Activated naive CD8-positive, alpha-beta T cell treated with anti-CD3 and anti-CD28 coated beads, Interleukin-2, amount 50 U/mL, for 16 hours (primary cell): Measurements from ENCODE around the gene KCNH2.

ENCODE experiments used
- DNase-seq: peaks from one replicate; pipeline ENCODE4 v3.0.0-alpha.2; 2020; ENCODE audit warnings: low read depth, low spot score

The KCNH2 gene

GRCh38 chr7:150947761-150948651 lies 30.1 kb downstream of the KCNH2 start:
- no peak for DNase-seq

DNA sequence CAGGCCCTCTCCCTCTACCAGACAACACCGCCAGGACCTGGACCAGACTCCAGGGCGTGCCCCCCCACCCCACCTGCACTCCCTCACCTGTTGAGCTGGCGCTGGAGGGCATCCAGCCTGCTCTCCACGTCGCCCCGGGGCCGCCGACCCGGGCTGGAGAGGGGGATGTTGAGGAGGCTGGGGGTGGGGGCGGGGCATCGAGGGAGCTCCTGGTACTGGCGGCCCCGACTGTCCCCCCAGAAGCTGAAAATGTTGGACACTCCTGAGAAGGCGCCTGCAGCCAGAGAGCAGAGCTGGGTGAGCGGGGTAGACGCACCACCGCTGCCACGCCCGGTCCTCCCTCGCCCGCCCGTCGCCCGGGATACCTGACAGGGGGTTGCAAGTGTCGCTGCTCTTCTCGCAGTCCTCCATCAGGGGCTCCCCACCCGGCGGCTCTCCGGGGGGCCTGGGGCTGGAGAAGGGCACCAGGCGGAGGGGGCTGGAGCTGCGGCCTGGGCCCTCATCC lies 30.8 kb downstream of the KCNH2 start:
- no peak for DNase-seq

DNA sequence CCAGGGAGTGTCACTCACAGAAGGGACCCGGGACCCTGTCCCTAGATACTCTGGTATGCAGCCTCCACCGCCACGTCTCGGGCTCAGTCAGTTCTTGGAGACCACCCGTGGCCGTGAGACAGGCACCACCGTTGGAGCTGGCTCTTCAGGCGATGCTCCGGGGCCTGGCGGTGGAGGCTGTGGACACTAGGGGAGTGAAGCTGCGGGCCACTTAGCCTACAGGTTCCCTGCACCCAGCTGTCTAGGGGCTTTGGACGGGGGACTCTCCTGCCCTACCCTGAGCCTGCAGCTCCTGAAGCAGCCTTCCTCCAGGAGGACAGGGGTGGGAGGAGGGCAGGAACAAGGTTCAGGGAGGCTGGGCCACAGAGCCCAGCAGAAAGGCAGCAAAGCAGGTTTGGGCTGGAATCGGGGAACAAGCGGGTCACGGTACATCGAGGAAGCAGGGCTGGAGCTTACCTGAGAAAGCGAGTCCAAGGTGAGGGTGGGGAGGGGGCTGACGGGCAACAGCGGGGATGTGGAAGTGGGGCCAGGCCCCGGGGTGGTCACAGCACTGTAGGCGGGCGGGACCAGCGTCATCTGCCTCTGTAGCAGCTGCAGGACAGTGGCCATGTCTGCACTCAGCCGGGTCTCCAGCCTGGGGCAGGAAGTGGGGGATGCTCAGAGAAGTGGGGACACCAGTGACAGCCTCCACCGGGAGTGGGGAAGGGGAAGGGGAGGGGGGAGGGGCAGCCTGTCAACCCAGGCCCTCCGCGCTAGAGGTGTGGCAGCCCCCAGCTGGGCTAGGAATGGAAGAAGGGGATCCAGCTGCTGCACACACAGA lies 31.5 kb downstream of the KCNH2 start:
- DNase-seq: no peak

DNA sequence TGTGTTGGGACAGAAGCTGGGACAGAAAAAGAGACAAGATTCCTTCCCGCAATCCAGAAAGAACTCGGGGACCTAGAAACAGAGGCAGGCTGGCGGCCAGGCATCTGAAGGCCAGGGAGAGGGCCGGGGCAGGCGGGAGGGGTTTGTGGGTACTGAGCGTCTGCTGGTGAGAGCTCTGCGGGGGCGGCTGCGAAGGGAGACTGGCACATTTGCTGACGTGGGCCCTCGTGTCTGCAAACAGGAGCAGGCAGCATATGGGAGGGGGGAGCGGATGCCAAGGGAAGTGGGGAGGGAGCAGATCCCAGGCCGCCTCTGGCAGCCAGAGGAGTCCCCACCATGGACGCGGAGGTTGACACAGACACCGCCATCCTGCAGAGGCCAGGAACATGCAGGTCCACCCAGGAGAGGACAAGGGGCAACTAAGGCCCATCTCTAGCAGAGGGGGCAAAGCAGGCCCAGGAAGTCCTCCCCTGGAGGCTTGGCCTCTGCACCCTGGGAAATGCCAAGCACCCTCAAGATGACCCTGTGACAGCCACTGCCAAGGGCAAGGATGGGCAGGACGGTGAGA lies 32.2 kb downstream of the KCNH2 start:
- no peak for DNase-seq

DNA sequence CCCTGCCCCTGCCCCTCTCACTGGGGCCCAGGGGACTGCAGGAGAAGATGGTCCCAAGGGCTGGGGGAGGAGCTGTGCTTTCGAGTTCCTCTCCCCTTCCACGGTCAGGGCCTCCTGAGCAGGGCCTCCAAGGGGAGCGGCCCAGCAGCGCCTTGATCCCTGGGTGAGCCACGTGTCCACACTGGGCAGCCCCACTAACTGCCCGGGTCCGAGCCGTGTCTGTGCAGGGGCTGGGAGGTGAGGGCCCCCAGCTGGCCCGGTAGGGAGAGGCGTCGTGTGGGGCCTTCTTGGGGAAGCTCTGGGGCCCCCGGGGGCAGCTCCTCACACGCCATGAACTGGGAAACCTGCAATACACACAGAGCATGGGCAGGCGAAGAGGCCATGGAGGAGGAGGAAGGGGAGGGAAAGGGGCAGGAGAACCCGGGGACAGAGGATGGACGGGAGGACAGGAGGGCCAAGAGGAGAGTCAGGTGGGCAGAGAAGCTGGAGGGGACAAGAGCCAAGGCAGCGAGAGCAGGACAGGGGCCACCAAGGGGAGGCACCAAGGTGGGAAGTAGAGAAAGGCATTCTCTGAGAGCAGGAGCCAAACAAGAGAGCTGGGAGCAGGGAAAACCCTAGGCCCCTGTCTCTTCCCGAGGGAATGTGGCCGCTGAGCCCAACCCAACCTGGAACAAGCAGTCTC lies 32.8 kb downstream of the KCNH2 start:
- DNase-seq: no peak

DNA sequence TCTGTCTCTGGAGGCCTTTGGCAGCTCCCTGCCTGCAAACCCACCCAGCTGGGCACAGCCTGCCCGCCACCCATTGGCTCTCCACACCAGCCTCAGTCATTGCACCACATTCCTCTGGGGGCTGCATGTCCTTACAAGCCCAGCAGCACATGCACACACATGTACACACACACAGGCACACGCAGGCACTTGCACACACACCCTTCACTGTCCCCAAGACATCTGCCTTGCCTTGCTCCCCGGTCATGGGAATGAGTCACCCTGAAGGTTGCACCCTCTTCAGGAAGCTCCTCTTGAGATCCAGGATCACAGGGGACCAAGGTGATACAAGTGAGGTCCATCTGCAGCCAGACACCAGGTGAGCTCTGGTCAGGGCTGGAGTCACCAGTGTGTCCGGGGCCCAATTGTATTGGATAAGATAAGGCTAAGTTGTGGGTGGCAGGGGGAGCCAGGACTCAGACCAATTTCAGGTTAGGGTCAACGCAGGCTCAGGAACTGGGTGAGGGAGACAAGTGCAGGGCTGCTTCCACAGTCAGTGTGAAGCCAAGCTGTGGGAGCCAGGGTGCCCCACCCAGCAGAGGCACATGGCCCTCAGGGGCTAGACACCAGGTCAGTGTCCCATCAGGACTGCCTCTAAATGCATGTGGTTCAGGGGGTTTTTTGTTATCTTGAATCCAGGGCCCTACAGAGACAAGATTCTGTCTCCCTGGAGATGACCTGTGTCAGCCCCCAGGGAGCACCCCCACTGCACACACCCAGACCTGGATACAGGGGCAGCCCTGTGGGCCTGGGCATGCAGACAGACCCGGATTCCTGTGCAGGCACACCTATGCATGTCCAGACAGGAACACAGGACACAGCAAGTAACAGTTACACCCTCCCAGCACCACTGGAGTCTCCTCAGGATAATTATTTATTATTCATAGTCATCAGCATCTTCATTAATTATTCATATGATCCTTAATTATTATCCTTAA lies 33.8 kb downstream of the KCNH2 start:
- DNase-seq: no peak

DNA sequence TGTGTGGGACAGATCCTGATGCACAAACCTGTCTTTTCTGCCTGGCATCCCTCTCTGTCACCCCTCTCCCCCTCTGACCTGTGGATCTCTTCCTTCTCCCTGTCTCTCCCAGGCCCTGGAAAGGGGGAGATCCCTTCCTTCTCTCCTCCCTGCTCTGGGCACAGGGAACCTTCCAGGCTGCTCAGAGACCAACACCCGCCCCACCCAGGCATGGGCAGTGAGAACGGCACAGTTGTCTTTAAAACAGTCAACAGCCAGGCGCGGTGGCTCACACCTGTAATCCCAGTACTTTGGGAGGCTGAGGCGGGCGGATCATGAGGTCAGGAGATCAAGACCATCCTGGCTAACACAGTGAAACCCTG lies 34.7 kb downstream of the KCNH2 start:
- DNase-seq: no peak

- no peak for DNase-seq
Measured at GRCh38 chr7:150942591-150943452, 35.3 kb downstream of the KCNH2 start.

DNA sequence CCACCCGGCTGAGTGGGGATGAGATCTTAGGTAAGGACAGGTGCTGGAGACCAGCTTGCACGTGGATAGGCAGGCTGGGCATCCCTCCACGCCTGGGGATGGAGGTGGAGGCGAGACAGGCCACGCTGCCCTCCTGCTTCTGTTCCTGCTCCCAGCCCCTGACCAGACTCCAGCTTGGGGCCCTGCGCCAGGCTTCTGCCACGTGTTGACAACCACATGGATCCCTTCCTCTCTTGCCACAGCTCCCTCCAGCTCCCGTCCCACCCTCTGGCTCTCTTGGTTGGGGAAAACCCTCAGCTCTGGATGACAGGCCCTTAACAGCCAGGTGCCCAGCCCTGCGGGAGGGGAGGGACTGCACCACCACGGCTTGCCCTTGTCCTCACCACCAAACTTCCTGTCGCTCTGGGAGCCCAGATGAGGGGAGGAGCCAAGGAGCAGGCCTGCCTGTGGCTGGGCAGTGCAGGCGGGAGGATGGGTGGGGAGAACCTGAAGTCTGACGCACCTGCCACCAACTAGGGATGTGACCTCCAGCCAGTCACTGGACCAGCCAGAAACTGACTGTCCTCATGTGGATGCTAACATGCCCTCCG lies 36.0 kb downstream of the KCNH2 start:
- DNase-seq: no peak

DNA sequence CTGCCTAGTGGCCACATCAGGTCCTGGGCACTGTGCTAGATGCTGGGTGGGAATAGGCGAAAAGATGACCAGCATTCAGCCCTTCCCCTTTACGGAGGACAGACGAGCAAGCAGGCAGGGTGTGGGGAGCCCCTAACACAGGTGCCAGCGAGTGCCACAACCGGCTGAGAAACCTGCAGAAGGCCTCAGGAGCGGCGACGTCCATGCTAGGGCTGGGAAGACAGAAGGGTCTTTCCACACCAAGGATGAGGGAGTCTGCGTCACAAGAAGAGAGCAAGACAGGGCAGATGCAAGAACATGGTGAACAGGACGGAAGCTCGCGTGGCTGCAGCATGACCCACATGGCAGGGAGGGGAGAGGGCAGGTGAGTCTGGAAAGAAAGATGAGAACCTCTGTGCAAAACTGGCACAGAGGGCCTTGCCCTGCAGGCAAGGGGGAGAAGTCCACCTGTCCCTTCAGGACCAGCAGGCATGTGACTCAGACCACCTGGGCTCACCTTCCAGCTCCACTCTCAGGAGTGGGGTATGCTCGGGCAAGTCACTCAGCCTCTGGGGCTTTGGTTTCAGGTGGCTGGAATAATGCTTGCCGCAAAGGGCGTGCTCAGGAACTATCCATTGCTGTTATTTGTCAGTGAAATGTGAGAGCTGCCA lies 36.6 kb downstream of the KCNH2 start:
- DNase-seq: no peak

- no peak for DNase-seq
Measured at GRCh38 chr7:150940431-150941102, 37.6 kb downstream of the KCNH2 start.

GRCh38 chr7:150939466-150939865 lies 38.7 kb downstream of the KCNH2 start:
- DNase-seq: no peak

DNA sequence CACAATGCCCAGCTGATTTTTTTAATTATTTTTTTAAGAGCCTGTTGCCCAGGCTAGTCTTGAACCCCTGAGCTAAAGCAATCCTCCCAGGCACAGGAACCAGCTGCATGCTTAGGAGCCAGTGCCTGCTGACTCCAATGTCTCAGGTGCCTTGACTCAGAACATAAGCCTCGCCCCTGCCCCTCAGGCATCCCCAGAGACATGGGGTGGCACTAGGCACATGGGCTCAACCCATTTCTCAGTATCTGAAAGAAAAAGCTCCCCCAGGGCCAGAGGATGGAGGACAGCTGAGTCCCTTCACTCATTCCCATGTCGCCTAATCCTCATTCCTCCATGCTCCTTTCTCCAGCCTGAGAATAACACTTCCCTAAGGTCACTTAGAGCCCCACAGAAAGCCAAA lies 39.1 kb downstream of the KCNH2 start:
- DNase-seq: no peak

DNA sequence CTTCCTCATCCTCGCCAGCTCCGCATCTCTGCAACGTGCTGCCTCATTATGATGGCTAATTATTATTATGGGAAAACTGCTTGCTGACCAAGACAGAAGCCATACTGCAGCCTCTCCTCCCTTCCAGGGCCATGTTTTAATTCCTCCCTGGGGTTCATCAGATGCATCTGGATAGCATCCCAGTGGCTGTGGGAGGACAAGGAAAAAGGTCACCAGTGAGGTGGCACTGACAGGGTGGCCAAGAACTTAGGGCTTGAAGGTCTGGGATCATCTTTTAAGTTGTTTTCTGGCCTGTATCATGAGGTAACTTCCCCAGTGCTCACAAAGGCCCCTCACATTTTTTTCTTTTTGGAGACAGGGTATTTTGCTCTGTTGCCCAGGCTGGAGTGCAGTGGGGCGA lies 39.6 kb downstream of the KCNH2 start:
- no peak for DNase-seq

GRCh38 chr7:150937848-150938561 lies 40.1 kb downstream of the KCNH2 start:
- DNase-seq: no peak

- DNase-seq: no peak
Measured at GRCh38 chr7:150936018-150936417, 42.1 kb downstream of the KCNH2 start.

- no peak for DNase-seq
Measured at GRCh38 chr7:150935149-150935548, 43.0 kb downstream of the KCNH2 start.
